GM11168 (cell line): ENCODE results near the gene TP53I11.

Experiments used
- in situ Hi-C: fragments of 300-500 bp; cut with MboI; formaldehyde crosslinking; loops from one replicate; pipeline ENCODE4 v1.12.0; 2022; ENCODE audit warnings: low sequenced_read_pairs; ENCODE audit not compliant: unreplicated experiment

Gene TP53I11

GRCh38 chr11:44979543-44980399 is 29.1 kb upstream of the TP53I11 start:
- in situ Hi-C loops: no loop called here

GRCh38 chr11:44978961-44979331 is 28.3 kb upstream of the TP53I11 start:
- in situ Hi-C loops: no loop called here

- in situ Hi-C loops: no loop called here
Observed at GRCh38 chr11:44978274-44978960, 27.7 kb upstream of the TP53I11 start.

- in situ Hi-C loops: no loop called here
Observed at GRCh38 chr11:44977493-44977984, 26.9 kb upstream of the TP53I11 start.

GRCh38 chr11:44976576-44976975 is 25.9 kb upstream of the TP53I11 start:
- in situ Hi-C loops: no loop called here

GRCh38 chr11:44974402-44975000 is 23.8 kb upstream of the TP53I11 start:
- in situ Hi-C loops: no loop called here

GRCh38 chr11:44973632-44974401 is 23.1 kb upstream of the TP53I11 start:
- in situ Hi-C loops: no loop called here

GRCh38 chr11:44972746-44973435 is 22.2 kb upstream of the TP53I11 start:
- in situ Hi-C loops: no loop called here

GRCh38 chr11:44971185-44971584 is 20.5 kb upstream of the TP53I11 start:
- in situ Hi-C loops: no loop called here

- in situ Hi-C loops: no loop called here
Observed at GRCh38 chr11:44970293-44970692, 19.6 kb upstream of the TP53I11 start.

- in situ Hi-C loops: no loop called here
Observed at GRCh38 chr11:44969651-44970252, 19.1 kb upstream of the TP53I11 start.

- in situ Hi-C loops: no loop called here
Observed at GRCh38 chr11:44968510-44968909, 17.8 kb upstream of the TP53I11 start.

- in situ Hi-C loops: no loop called here
Observed at GRCh38 chr11:44967930-44968496, 17.3 kb upstream of the TP53I11 start.

GRCh38 chr11:44966694-44967093 is 16.0 kb upstream of the TP53I11 start:
- in situ Hi-C loops: no loop called here

- in situ Hi-C loops: no loop called here
Observed at GRCh38 chr11:44964526-44965209, 14.0 kb upstream of the TP53I11 start.

GRCh38 chr11:44963948-44964347 is 13.3 kb upstream of the TP53I11 start:
- in situ Hi-C loops: no loop called here

GRCh38 chr11:44963136-44963535 is 12.5 kb upstream of the TP53I11 start:
- in situ Hi-C loops: no loop called here

- in situ Hi-C loops: no loop called here
Observed at GRCh38 chr11:44962464-44962863, 11.8 kb upstream of the TP53I11 start.
